ENCODE results near the gene TINCR. TPM values are rescaled to one million over a fixed set of nuclear protein-coding genes. Genes with fewer than 3 reads are reported as not detected.

TINCR gene
- total RNA-seq, 1 donor from 2014 or later: not detected

DNA sequence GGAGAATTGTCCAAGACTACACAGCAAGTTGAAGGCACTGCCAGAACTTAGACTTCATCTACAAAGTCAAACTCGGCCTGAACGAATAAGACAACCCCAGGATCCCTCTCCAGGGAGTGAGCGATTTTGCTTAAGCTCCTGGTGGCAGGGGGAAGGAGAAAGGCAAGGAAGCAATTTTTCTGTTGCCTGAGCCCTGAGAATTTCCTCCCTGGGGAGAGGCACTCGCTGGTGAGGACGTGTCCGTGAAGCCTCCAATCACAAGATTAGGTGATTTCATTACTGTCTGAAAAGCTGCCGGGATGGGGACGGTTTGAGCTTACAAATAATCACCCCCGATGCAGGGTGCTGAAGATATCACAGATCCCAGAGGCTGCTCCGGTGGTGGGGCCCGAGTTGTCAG, 45.6 kb downstream of the TINCR start:
- intact Hi-C loops (cut with micrococcal nuclease): no loop called here
- H3K4me1 ChIP-seq: no peaks in the 10 kb centered on the region
- H3K27ac ChIP-seq (replicated peaks): no peak overlapping the region
- H3K36me3 ChIP-seq: no peaks in the 10 kb centered on the region
- no peak for DNase-seq
- H3K4me3 ChIP-seq: no peak overlapping the region
- TF ChIP-seq, protein P1, sequence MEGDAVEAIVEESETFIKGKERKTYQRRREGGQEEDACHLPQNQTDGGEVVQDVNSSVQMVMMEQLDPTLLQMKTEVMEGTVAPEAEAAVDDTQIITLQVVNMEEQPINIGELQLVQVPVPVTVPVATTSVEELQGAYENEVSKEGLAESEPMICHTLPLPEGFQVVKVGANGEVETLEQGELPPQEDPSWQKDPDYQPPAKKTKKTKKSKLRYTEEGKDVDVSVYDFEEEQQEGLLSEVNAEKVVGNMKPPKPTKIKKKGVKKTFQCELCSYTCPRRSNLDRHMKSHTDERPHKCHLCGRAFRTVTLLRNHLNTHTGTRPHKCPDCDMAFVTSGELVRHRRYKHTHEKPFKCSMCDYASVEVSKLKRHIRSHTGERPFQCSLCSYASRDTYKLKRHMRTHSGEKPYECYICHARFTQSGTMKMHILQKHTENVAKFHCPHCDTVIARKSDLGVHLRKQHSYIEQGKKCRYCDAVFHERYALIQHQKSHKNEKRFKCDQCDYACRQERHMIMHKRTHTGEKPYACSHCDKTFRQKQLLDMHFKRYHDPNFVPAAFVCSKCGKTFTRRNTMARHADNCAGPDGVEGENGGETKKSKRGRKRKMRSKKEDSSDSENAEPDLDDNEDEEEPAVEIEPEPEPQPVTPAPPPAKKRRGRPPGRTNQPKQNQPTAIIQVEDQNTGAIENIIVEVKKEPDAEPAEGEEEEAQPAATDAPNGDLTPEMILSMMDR (IDR thresholded peaks at IDR 0.05; ENCODE audit: borderline replicate concordance): no peak
- H3K27me3 ChIP-seq (ENCODE audit: low read depth): peaks cover 63% of the 10 kb centered on the region
- H3K9me3 ChIP-seq (replicated peaks): peaks cover 9% of the 10 kb centered on the region

DNA sequence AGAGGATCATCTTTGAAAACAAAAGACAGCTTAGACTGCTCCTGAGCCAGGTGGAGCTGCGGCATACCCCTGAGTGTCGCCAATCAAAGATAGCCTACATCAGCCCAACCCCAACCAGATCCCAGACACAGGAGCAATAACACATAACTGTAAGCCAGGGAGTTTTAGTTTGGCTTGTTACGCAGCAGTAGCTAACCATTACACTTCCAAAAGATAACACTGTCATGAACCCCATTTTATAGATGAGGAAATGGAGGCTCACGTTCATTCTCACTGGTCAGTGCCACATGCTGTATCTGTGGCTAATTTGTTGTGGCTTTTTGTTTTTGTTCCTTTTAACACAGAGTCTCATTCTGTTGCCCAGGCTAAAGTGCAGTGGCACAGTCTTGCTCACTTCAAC, 47.3 kb downstream of the TINCR start:
- intact Hi-C loops (cut with micrococcal nuclease): no loop called here

DNA sequence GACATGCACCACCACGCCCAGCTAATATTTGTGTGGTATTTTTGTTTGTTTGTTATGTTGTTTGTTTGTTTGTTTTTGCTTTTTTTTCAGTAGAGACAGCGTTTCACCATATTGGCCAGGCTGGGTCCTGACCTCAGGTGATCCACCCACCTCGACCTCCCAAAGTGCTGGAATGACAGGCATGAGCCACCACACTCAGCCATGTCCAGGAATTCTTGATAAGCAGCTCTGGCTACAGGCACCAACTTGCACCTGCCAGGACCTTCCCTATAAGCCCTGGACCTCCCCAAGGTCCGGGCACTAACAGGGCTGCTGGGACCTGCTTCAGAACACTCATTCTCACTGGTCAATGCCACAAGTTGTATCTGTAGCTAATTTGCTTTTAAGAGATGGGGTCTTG, 48.7 kb downstream of the TINCR start:
- Histone ChIP-seq H3K4me1 (no peaks in the 10 kb centered on the region), H3K4me3 (no peak overlapping the region), H3K27ac (replicated peaks) (no peak overlapping the region), H3K27me3 (ENCODE audit: low read depth) (peaks cover 54% of the 10 kb centered on the region), H3K9me3 (replicated peaks) (peaks cover 35% of the 10 kb centered on the region), H3K36me3 (no peaks in the 10 kb centered on the region)
- DNase-seq: no peak
- TF ChIP-seq, protein P1 (IDR thresholded peaks at IDR 0.05; ENCODE audit: borderline replicate concordance): no peak
- intact Hi-C loops (cut with micrococcal nuclease): no loop called here

More for the DNA sequence above, 47.3 kb downstream of the TINCR start:
- no peak overlapping the region for H3K4me3 ChIP-seq
- H3K4me1 ChIP-seq: no peaks in the 10 kb centered on the region
- no peak overlapping the region for H3K27ac ChIP-seq (replicated peaks)
- TF ChIP-seq, protein P1 (IDR thresholded peaks at IDR 0.05; ENCODE audit: borderline replicate concordance): no peak
- no peaks in the 10 kb centered on the region for H3K36me3 ChIP-seq
- H3K27me3 ChIP-seq (ENCODE audit: low read depth): peaks cover 51% of the 10 kb centered on the region
- H3K9me3 ChIP-seq (replicated peaks): peaks cover 24% of the 10 kb centered on the region
- no peak for DNase-seq

DNA sequence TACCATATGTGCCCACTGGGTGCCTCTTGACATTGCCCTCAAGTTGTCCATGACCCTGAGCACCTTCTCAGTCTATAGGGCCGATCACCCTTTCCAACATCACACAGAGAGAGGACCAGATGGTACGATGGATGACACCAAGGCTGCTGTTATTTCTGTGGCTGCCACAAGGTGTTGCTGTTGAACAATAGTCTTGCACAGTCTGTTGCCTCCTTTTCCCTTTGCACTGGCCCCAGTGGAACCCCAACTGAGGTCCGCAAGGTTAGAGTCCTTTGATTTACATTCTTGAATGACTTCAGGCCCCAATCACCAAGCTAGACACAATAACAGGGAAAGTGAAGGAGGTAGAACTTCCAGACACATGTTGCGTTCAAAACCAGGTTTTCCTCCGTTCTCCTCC, 52.0 kb downstream of the TINCR start:
- intact Hi-C loops (cut with micrococcal nuclease): no loop called here
- H3K9me3 ChIP-seq (replicated peaks): peaks cover 37% of the 10 kb centered on the region
- H3K4me3 ChIP-seq: no peak overlapping the region
- H3K27me3 ChIP-seq (ENCODE audit: low read depth): peaks cover 25% of the 10 kb centered on the region
- no peak overlapping the region for H3K27ac ChIP-seq (replicated peaks)
- TF ChIP-seq, protein P1 (IDR thresholded peaks at IDR 0.05; ENCODE audit: borderline replicate concordance): no peak
- H3K4me1 ChIP-seq: no peaks in the 10 kb centered on the region
- no peaks in the 10 kb centered on the region for H3K36me3 ChIP-seq
- DNase-seq: no peak

DNA sequence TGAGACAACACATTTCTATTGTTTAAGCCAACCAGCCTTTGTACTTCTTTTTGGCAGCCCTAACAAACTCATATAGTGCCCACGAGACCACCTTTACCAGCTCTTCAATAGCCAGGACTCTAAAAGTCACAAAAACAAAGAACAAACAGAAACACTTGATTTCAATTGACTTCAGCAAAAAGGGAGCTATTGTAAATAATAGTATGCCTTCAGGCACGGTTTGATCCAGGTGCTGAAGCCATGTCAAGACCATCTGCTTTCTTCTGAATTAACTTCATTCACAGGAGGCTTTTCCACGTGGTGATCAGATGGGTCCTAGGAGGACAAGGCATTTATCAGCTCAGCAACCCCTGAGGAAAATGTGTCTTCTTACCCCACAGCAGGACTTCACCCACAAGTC, 53.8 kb downstream of the TINCR start:
- Histone ChIP-seq H3K9me3 (replicated peaks) (peaks cover 31% of the 10 kb centered on the region), H3K4me3 (no peak overlapping the region), H3K27ac (replicated peaks) (no peak overlapping the region), H3K27me3 (ENCODE audit: low read depth) (peaks cover 9% of the 10 kb centered on the region), H3K4me1 (no peaks in the 10 kb centered on the region), H3K36me3 (no peaks in the 10 kb centered on the region)
- DNase-seq: no peak
- intact Hi-C loops (cut with micrococcal nuclease): no loop called here
- TF ChIP-seq, protein P1 (IDR thresholded peaks at IDR 0.05; ENCODE audit: borderline replicate concordance): no peak

DNA sequence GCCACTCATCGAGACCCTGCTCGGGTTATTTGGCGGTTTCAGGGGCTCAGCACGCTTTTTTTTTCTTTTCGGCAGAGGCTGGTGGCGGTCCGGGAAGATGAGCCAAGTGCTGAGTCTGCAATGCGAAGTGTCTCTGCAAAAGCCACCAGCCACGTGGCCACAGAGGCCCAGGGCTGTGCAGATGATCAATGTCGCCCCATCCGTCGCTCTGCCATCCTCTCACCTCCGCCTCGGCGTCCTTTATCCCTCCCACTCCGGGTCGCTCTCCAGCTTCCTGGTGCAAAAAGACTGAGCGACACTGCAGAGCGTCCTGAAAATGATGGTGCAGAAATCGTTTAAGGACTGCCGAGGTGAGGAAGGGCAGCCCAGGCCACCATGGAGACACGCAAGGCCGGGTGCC, 55.0 kb downstream of the TINCR start:
- H3K4me1 ChIP-seq: no peaks in the 10 kb centered on the region
- H3K36me3 ChIP-seq: no peaks in the 10 kb centered on the region
- H3K27me3 ChIP-seq (ENCODE audit: low read depth): peaks cover 4% of the 10 kb centered on the region
- H3K27ac ChIP-seq (replicated peaks): no peak overlapping the region
- intact Hi-C loops (cut with micrococcal nuclease): no loop called here
- no peak for DNase-seq
- H3K4me3 ChIP-seq: no peak overlapping the region
- TF ChIP-seq, protein P1 (IDR thresholded peaks at IDR 0.05; ENCODE audit: borderline replicate concordance): no peak
- peaks cover 31% of the 10 kb centered on the region for H3K9me3 ChIP-seq (replicated peaks)

All from left ventricle myocardium inferior (tissue), 1 donor.